Sigmoid colon (tissue), 7 donors: Measurements from ENCODE around the gene NXPH2. TPM values are rescaled to one million over a fixed set of nuclear protein-coding genes. Genes with fewer than 3 reads are reported as not detected.

Experiments used
- DNase-seq: peaks from one replicate; pipeline ENCODE4 v3.0.0-alpha.2; 2019
- H3K27ac ChIP-seq, 4 donors: fragments of 200-600 bp; sonication (generic); one replicate each; pipeline ENCODE4 v1.5.1; 2016 to 2019; ENCODE audit warnings: mild to moderate bottlenecking in 1 of 4
- H3K27me3 ChIP-seq, 3 donors: fragments of 200-600 bp; sonication (generic); one replicate each; pipeline ENCODE4 v1.5.1; 2019; ENCODE audit warnings: mild to moderate bottlenecking in 1 of 3
- H3K36me3 ChIP-seq, 4 donors: fragments of 200-600 bp; sonication (generic); one replicate each; pipeline ENCODE4 v1.5.1; 2016 to 2019
- H3K4me1 ChIP-seq, 4 donors: fragments of 200-600 bp; sonication (generic); one replicate each; pipeline ENCODE4 v1.5.1; 2017 to 2019
- H3K4me3 ChIP-seq, 4 donors: fragments of 200-600 bp; sonication (generic); one replicate each; pipeline ENCODE4 v1.5.1; 2017 to 2019; ENCODE audit warnings: mild to moderate bottlenecking in 2 of 4, moderate library complexity in 1 of 4
- H3K9me3 ChIP-seq, 4 donors: fragments of 200-600 bp in 3 of 4; sonication (generic) in 3 of 4; one replicate each; pipeline versions ENCODE4 v1.5.1 to v1.6.1; 2013 to 2019
- EP300 ChIP-seq, 4 donors: sonication (generic); formaldehyde crosslinking; IDR thresholded peaks; one replicate each; pipeline ENCODE4 v1.6.1; 2017; ENCODE audit warnings: antibody characterized with exemption in 4 of 4
- POLR2A ChIP-seq, 2 donors: fragments of 450-650 bp; IDR thresholded peaks; one replicate each; pipeline ENCODE4 v1.6.1; 2016; ENCODE audit warnings: antibody characterized with exemption in 2 of 2, mild to moderate bottlenecking in 2 of 2, moderate library complexity in 2 of 2
- POLR2AphosphoS5 ChIP-seq, 4 donors: sonication (generic); formaldehyde crosslinking; IDR thresholded peaks; one replicate each; pipeline ENCODE4 v1.6.1; 2017; ENCODE audit warnings: antibody characterized with exemption in 4 of 4
- WGBS, 2 donors: extraction: QIAGEN DNeasy Blood & Tissue Kit; methylation state at CpG; one replicate each; pipeline ENCODE4 v1.1.7; 2013; 5-methylcytosine and 5-hydroxymethylcytosine counted together
- intact Hi-C: fragments of 100-400 bp; cut with DNase I; formaldehyde crosslinking; loops from one replicate; pipeline ENCODE4 v1.15.1; 2023
- polyA plus RNA-seq, 3 donors: library from polyadenylated mRNA; stranded (reverse); fragments of 200-250 nt; gene quantifications; one replicate each; pipeline ENCODE4 v1.2.3, GENCODE V29; 2013
- total RNA-seq, 4 donors: library from RNA; depleted of rRNA; stranded (reverse); fragments of >200 nt; gene quantifications; one replicate each; pipeline ENCODE4 v1.1.0, GENCODE V29; 2016
- TF ChIP-seq, protein P1 (sequence below), 4 experiments: fragments of 450-650 bp in 3 of 4; fragments of 200-600 bp in 1 of 4; IDR thresholded peaks; one replicate each; pipeline ENCODE4 v1.5.1; 2016 to 2019; ENCODE audit warnings: antibody characterized with exemption in 4 of 4, mild to moderate bottlenecking in 3 of 4, moderate library complexity in 2 of 4
- donor health status: healthy with polysubstance abuse.
- donor health status: Bipolar disorder and iron deficiency.
- donor health status: healthy.

NXPH2 gene
- total and polyA plus RNA-seq, 7 donors: 0.38 to 1.7 (median 1.1) TPM; not detected in 4

DNA sequence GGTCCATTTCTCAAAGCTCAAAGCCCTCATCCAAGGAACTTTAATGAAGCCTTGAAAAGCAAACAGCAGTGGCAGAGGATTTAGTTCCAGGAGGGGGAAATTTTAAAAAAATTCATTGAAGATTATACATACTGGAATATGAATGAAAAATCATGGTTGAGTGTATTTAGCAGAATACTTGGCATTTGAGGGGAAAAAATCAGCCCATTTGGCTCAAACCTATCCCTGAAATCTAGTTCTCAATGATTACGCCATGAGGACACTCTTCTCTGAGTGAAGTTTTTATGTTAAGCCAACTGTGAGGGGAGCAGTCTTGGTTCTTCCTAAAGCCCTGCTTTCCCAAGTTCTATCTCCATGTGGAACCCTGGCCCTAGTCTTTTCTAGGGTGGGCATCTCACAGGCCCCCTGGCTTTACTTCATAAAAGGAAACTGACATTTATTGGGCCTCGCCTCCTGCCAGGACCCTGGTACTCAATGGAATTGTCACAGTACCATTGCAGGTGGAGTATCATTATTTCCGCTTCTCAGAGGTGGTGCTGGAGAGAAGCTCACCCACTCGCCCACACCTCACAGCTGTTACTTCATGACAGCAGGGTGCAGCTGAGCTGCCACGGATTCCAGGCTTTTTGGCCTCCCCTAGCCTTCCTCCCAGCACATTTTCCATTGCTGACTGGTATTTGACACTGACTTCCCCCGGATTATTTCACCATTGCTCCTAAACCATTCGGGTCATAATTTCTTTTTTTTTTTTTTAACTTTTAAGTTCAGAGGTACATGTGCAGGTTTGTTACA lies 56.8 kb downstream of the NXPH2 start:
- intact Hi-C loops: no loop called here
- no peaks in the 10 kb centered on the region for H3K27me3 ChIP-seq
- no peak for TF ChIP-seq POLR2AphosphoS5 (IDR thresholded peaks at IDR 0.05)
- no peak for TF ChIP-seq EP300 (IDR thresholded peaks at IDR 0.05)
- TF ChIP-seq, protein P1, sequence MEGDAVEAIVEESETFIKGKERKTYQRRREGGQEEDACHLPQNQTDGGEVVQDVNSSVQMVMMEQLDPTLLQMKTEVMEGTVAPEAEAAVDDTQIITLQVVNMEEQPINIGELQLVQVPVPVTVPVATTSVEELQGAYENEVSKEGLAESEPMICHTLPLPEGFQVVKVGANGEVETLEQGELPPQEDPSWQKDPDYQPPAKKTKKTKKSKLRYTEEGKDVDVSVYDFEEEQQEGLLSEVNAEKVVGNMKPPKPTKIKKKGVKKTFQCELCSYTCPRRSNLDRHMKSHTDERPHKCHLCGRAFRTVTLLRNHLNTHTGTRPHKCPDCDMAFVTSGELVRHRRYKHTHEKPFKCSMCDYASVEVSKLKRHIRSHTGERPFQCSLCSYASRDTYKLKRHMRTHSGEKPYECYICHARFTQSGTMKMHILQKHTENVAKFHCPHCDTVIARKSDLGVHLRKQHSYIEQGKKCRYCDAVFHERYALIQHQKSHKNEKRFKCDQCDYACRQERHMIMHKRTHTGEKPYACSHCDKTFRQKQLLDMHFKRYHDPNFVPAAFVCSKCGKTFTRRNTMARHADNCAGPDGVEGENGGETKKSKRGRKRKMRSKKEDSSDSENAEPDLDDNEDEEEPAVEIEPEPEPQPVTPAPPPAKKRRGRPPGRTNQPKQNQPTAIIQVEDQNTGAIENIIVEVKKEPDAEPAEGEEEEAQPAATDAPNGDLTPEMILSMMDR (IDR thresholded peaks at IDR 0.05): no peak
- TF ChIP-seq POLR2A (IDR thresholded peaks at IDR 0.05): no peak
- DNase-seq: no peak
- 89 to 90% methylated on average over 7 of the region's 7 CpGs for WGBS, 2 donors
- H3K9me3 ChIP-seq: no peaks in the 10 kb centered on the region
- no peaks in the 10 kb centered on the region for H3K36me3 ChIP-seq
- no peaks in the 10 kb centered on the region for H3K4me1 ChIP-seq
- H3K27ac ChIP-seq: no peak overlapping the region
- H3K4me3 ChIP-seq: no peak overlapping the region

DNA sequence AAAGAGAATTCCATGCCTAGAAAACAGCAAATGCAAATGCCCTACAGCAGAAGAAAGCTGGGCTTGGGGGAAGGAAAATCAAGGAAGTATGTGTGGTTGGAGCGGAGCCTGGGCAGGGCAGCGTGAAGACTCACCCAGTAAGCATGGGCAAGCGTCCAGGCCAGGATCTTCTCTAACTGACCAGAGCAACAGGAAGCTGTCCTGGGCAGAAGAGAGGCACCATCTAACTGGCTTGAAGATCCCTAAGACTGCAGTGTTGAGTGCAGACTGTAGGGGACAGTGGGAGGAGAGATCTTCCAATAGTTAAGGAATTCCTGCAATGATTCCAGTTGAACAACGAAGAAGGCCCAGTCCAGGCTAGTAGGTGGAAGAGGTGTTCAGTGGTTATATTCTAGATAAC lies 57.9 kb downstream of the NXPH2 start:
- WGBS, 2 donors: 83 to 87% methylated on average over 4 of the region's 4 CpGs
- intact Hi-C loops: no loop called here
- DNase-seq: no peak
- H3K27me3 ChIP-seq: no peaks in the 10 kb centered on the region
- TF ChIP-seq EP300 (IDR thresholded peaks at IDR 0.05): no peak
- no peak for TF ChIP-seq POLR2AphosphoS5 (IDR thresholded peaks at IDR 0.05)
- TF ChIP-seq, protein P1 (IDR thresholded peaks at IDR 0.05): no peak
- TF ChIP-seq POLR2A (IDR thresholded peaks at IDR 0.05): no peak
- H3K27ac ChIP-seq: no peak overlapping the region
- no peaks in the 10 kb centered on the region for H3K9me3 ChIP-seq
- H3K4me1 ChIP-seq: no peaks in the 10 kb centered on the region
- H3K4me3 ChIP-seq: no peak overlapping the region
- no peaks in the 10 kb centered on the region for H3K36me3 ChIP-seq

DNA sequence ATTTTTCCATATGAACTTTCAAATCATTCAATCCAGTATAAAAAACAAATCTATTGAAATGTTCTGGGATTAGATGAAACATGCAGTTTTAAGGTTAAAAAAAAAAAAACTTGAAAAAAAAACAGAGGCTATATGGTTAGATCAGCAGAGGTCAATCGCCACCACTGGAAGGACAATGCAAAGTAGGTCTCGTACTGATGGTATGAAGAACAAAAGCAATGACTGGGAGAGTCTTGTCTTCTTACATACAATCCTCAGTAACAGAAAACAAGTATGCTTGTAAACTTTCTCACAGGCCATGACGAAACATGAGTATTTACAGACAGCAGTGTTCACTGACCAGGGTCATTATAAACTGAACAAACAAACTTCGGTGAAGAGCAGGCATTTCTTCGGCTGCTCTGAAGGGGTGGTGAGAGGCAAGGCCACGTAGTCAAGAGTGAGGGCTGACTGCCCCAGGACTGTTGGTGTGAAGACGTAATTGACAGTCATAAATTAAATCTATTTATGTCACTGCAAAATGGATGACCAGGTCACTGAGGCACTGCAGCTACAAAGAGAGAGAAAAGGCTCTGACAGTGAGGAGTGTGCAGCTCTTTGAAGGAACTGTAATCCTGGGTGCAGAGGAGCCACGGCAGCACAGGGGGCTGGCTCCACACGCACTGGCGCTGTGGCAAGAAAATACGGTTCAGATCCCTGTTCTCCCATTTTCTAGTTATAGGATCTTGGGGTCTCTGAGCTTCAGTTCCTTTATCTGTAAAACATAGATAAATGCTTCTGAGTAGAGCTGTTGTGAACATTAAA lies 60.0 kb downstream of the NXPH2 start:
- intact Hi-C loops: no loop called here
- WGBS, 2 donors: 70 to 83% methylated on average over 11 of the region's 11 CpGs

GRCh38 chr2:138718405-138718804 lies 61.8 kb downstream of the NXPH2 start:
- Histone ChIP-seq H3K27me3 (no peaks in the 10 kb centered on the region), H3K4me3 (no peak overlapping the region), H3K36me3 (no peaks in the 10 kb centered on the region), H3K27ac (no peak overlapping the region), H3K4me1 (no peaks in the 10 kb centered on the region), H3K9me3 (no peaks in the 10 kb centered on the region)
- intact Hi-C loops: no loop called here
- TF ChIP-seq, protein P1 (IDR thresholded peaks at IDR 0.05): no peak
- TF ChIP-seq POLR2AphosphoS5 (IDR thresholded peaks at IDR 0.05): no peak
- TF ChIP-seq POLR2A (IDR thresholded peaks at IDR 0.05): no peak
- TF ChIP-seq EP300 (IDR thresholded peaks at IDR 0.05): no peak
- no peak for DNase-seq

More for the DNA sequence above, 60.0 kb downstream of the NXPH2 start:
- no peak overlapping the region for H3K4me3 ChIP-seq
- H3K36me3 ChIP-seq: no peaks in the 10 kb centered on the region
- DNase-seq: no peak
- H3K27me3 ChIP-seq: no peaks in the 10 kb centered on the region
- no peaks in the 10 kb centered on the region for H3K9me3 ChIP-seq
- no peak for TF ChIP-seq POLR2A (IDR thresholded peaks at IDR 0.05)
- TF ChIP-seq POLR2AphosphoS5 (IDR thresholded peaks at IDR 0.05): no peak
- TF ChIP-seq, protein P1 (IDR thresholded peaks at IDR 0.05): no peak
- no peak for TF ChIP-seq EP300 (IDR thresholded peaks at IDR 0.05)
- H3K4me1 ChIP-seq: no peaks in the 10 kb centered on the region
- no peak overlapping the region for H3K27ac ChIP-seq
